OCI-LY1 (cell line): Measurements from ENCODE around the gene PAPSS2.
"Not testable (repeated sequence)": the region's sequence is repeated elsewhere in the genome, so short reads cannot be mapped to it uniquely, and the experiment has no call there.

Experiments used
- H2AFZ ChIP-seq: fragments of 200-600 bp; sonication (generic), shearing (Covaris generic); 2 replicates; pipeline ENCODE4 v1.6.0; 2014; ENCODE audit warnings: antibody characterized with exemption, mild to moderate bottlenecking, low read length
- H3F3A ChIP-seq: fragments of 200-600 bp; sonication (generic), shearing (Covaris generic); 2 replicates; pipeline ENCODE4 v1.6.0; 2014; ENCODE audit warnings: mild to moderate bottlenecking, antibody characterized with exemption, low read length, moderate library complexity; ENCODE audit not compliant: insufficient read depth
- H3K27ac ChIP-seq: fragments of 200-600 bp; sonication (generic); 2 replicates; pipeline ENCODE4 v1.5.1; 2014; ENCODE audit warnings: low read length, mixed run types, mild to moderate bottlenecking, low read depth; ENCODE audit not compliant: poor library complexity, severe bottlenecking
- H3K27me3 ChIP-seq: fragments of 200-600 bp; sonication (generic); 2 replicates; pipeline ENCODE4 v1.6.0; 2014; ENCODE audit warnings: antibody characterized with exemption, mild to moderate bottlenecking, low read length, moderate library complexity; ENCODE audit not compliant: insufficient read depth
- H3K36me3 ChIP-seq: fragments of 200-600 bp; sonication (generic); 2 replicates; pipeline ENCODE4 v1.6.1; 2014; ENCODE audit warnings: mild to moderate bottlenecking, antibody characterized with exemption, low read length, moderate library complexity, mixed read lengths; ENCODE audit not compliant: insufficient read depth
- H3K4me1 ChIP-seq: fragments of 200-600 bp; sonication (generic); 2 replicates; pipeline ENCODE4 v1.5.1; 2014; ENCODE audit warnings: mild to moderate bottlenecking, low read length, moderate library complexity; ENCODE audit not compliant: insufficient read depth, severe bottlenecking
- H3K4me2 ChIP-seq: fragments of 200-600 bp; sonication (generic), shearing (Covaris generic); 2 replicates; pipeline ENCODE4 v1.6.1; 2014; ENCODE audit warnings: low read length
- H3K4me3 ChIP-seq: fragments of 200-600 bp; sonication (generic); 2 replicates; pipeline ENCODE4 v1.5.1; 2014; ENCODE audit warnings: low read length, low read depth, mild to moderate bottlenecking, mixed read lengths; ENCODE audit not compliant: poor library complexity, severe bottlenecking
- H3K79me2 ChIP-seq: fragments of 200-600 bp; shearing (Covaris generic); 2 replicates; pipeline ENCODE4 v1.6.1; 2016; ENCODE audit warnings: mixed run types, low read length, mixed read lengths; ENCODE audit not compliant: insufficient read depth
- H3K9ac ChIP-seq: fragments of 200-600 bp; sonication (generic), shearing (Covaris generic); 2 replicates; pipeline ENCODE4 v1.6.1; 2014; ENCODE audit warnings: mild to moderate bottlenecking, low read length, mixed read lengths
- H3K9me2 ChIP-seq: fragments of 200-600 bp; sonication (generic), shearing (Covaris generic); 2 replicates; pipeline ENCODE4 v1.6.1; 2014; ENCODE audit warnings: low read depth, mild to moderate bottlenecking, low read length, mixed read lengths
- H3K9me3 ChIP-seq: fragments of 200-600 bp; shearing (Covaris generic); 2 replicates; pipeline ENCODE4 v1.6.1; 2014; ENCODE audit warnings: low read length, mixed read lengths
- H4K20me1 ChIP-seq: fragments of 200-600 bp; sonication (generic), shearing (Covaris generic); 2 replicates; pipeline ENCODE4 v1.6.0; 2016; ENCODE audit warnings: mild to moderate bottlenecking, low read length; ENCODE audit not compliant: insufficient read depth
- CTCF ChIP-seq: fragments of 200-600 bp; sonication (generic), shearing (Covaris generic); IDR thresholded peaks from 2 replicates; pipeline ENCODE4 v1.5.1; 2017; ENCODE audit warnings: mild to moderate bottlenecking, antibody characterized with exemption, low read length, moderate library complexity, mixed read lengths
- EZH2 ChIP-seq: fragments of 200-600 bp; sonication (generic), shearing (Covaris generic); IDR thresholded peaks from 2 replicates; pipeline ENCODE4 v1.8.0; 2017; ENCODE audit warnings: borderline replicate concordance, mixed run types, mild to moderate bottlenecking, antibody characterized with exemption, low read length, moderate library complexity, mixed read lengths

The PAPSS2 gene

GRCh38 chr10:87740254-87740655 lies 80.6 kb downstream of the PAPSS2 start:
- no peak overlapping the region for H3K4me3 ChIP-seq
- no peak overlapping the region for H3K4me2 ChIP-seq
- no peaks in the 10 kb centered on the region for H3K9me3 ChIP-seq
- TF ChIP-seq EZH2 (no peak), CTCF (no peak)
- H4K20me1 ChIP-seq = no peaks in the 10 kb centered on the region
- H3K27ac ChIP-seq = no peak overlapping the region
- H3K79me2 ChIP-seq = no peaks in the 10 kb centered on the region
- H2AFZ ChIP-seq = no peak overlapping the region
- H3K9me2 ChIP-seq = no peaks in the 10 kb centered on the region
- no peak overlapping the region for H3K9ac ChIP-seq
- no peaks in the 10 kb centered on the region for H3K36me3 ChIP-seq
- no peaks in the 10 kb centered on the region for H3F3A ChIP-seq
- H3K4me1 ChIP-seq = no peaks in the 10 kb centered on the region
- no peaks in the 10 kb centered on the region for H3K27me3 ChIP-seq

- H3K27me3 ChIP-seq, H3K4me3 ChIP-seq, H3K9ac ChIP-seq, H3K9me3 ChIP-seq, H2AFZ ChIP-seq, H3F3A ChIP-seq, H3K36me3 ChIP-seq, H3K4me1 ChIP-seq, H4K20me1 ChIP-seq, H3K4me2 ChIP-seq, H3K27ac ChIP-seq, H3K79me2 ChIP-seq, H3K9me2 ChIP-seq: not testable (repeated sequence)
These were observed 83.4 kb downstream of the PAPSS2 start for GRCh38 chr10:87742992-87743610.

DNA sequence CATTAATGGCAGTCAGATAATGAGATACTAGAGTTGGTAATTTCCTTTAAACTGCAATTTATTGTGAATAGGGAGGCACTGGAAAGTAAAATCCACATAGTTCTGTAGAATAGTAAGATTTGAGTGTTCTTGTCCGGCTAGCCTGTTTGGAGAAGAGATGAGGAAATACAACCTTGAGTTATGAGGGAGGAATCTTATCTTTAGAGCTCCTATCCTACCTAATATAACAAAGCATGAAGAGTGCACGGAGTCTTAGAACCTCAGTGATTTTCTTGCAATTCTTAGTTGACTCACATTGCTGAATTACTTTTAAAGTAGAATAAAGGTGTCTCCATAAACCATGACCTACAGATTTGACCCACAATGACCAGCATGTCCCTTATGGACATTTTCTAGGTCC lies 84.9 kb downstream of the PAPSS2 start:
- H3K79me2 ChIP-seq = no peaks in the 10 kb centered on the region
- H2AFZ ChIP-seq = no peak overlapping the region
- H3K9ac ChIP-seq = no peak overlapping the region
- no peaks in the 10 kb centered on the region for H3K27me3 ChIP-seq
- H3K9me2 ChIP-seq = no peaks in the 10 kb centered on the region
- no peaks in the 10 kb centered on the region for H3F3A ChIP-seq
- no peaks in the 10 kb centered on the region for H3K9me3 ChIP-seq
- no peak for TF ChIP-seq EZH2
- no peak for TF ChIP-seq CTCF
- no peak overlapping the region for H3K4me2 ChIP-seq
- no peak overlapping the region for H3K4me3 ChIP-seq
- H3K27ac ChIP-seq = no peak overlapping the region
- H3K36me3 ChIP-seq = no peaks in the 10 kb centered on the region
- no peaks in the 10 kb centered on the region for H4K20me1 ChIP-seq
- no peaks in the 10 kb centered on the region for H3K4me1 ChIP-seq

DNA sequence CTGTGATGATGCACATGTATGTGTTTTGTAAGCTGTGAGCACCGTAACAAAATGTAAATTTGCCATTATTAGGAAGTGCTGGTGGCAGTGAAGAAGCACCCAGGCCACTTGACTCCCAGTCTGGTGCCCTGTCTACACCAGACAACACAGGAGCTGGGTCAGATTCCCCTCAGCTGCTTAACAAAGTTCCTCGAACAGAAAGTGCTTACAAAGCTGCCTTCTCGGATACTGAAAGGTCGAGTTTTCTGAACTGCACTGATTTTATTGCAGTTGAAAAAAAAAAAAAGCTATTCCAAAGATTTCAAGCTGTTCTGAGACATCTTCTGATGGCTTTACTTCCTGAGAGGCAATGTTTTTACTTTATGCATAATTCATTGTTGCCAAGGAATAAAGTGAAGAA lies 87.2 kb downstream of the PAPSS2 start:
- Histone ChIP-seq H3K27me3 (no peaks in the 10 kb centered on the region), H3F3A (no peaks in the 10 kb centered on the region), H3K36me3 (no peaks in the 10 kb centered on the region), H3K9me2 (no peaks in the 10 kb centered on the region), H2AFZ (no peak overlapping the region), H3K9ac (no peak overlapping the region), H3K9me3 (no peaks in the 10 kb centered on the region), H3K4me1 (no peaks in the 10 kb centered on the region), H3K79me2 (no peaks in the 10 kb centered on the region), H3K27ac (no peak overlapping the region), H4K20me1 (no peaks in the 10 kb centered on the region), H3K4me2 (no peak overlapping the region), H3K4me3 (no peak overlapping the region)
- no peak for TF ChIP-seq EZH2
- TF ChIP-seq CTCF = no peak

DNA sequence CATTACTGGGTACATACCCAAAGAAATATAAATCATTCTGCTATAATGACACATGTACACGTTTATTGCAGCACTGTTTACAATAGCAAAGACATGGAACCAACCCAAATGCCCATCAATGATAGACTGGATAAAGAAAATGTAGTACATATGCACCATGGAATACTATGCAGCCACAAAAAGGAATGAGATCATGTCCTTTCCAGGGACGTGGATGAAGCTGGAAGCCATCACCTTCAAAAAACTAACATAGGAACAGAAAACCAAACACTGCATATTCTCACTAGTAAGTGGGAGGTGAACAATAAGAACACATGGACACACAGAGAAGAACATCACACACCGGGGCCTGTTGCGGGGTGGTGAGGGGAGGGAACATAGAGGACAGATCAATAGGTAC lies 88.6 kb downstream of the PAPSS2 start:
- not testable (repeated sequence) for H3K9me3 ChIP-seq

More for the DNA sequence above, 88.6 kb downstream of the PAPSS2 start:
- H3K27me3 ChIP-seq, H3K4me2 ChIP-seq, H3K9ac ChIP-seq, H3K9me2 ChIP-seq, H3K4me1 ChIP-seq, H3K27ac ChIP-seq, H3F3A ChIP-seq, H4K20me1 ChIP-seq, H3K36me3 ChIP-seq, H2AFZ ChIP-seq, H3K4me3 ChIP-seq, H3K79me2 ChIP-seq: not testable (repeated sequence)
